GM12878 (cell line): ENCODE results near the gene C1orf50. TPM values are rescaled to one million over a fixed set of nuclear protein-coding genes. Genes with fewer than 3 reads are reported as not detected.

Experiments
- ATAC-seq: fragments of 200-7000 bp; cut with Tn5 transposase; 3 replicates; pipeline ENCODE4 v1.9.1; 2020; ENCODE audit warnings: mild to moderate bottlenecking, moderate library complexity
- BruUV-seq: library from RNA; stranded (reverse); fragments of 400-500 nt; replicated peaks from 2 replicates; lab custom pipeline; 2021; lab: Mats Ljungman, UMichigan
- CTCF ChIA-PET: fragments of 300-600 bp; sonication (Branson Sonifier 250); formaldehyde crosslinking; extraction: SDS; loops from one replicate; lab custom pipeline; 2021; ENCODE audit warnings: inconsistent platforms; lab: Yijun Ruan, JAX
- POLR2A ChIA-PET: fragments of 350-600 bp; formaldehyde crosslinking; extraction: SDS; loops from one replicate; lab custom pipeline; 2021; ENCODE audit warnings: inconsistent platforms; lab: Charles Lee
- RAD21 ChIA-PET: fragments of 300-600 bp; sonication (Branson Sonifier 250); formaldehyde crosslinking; loops from one replicate; lab custom pipeline; 2023; ENCODE audit warnings: antibody characterized with exemption; ENCODE audit not compliant: unreplicated experiment; lab: Charles Lee
- SMC1A ChIA-PET: fragments of 300-600 bp; sonication (Branson Sonifier 250); formaldehyde crosslinking; loops from one replicate; lab custom pipeline; 2023; ENCODE audit not compliant: unreplicated experiment, uncharacterized antibody; lab: Charles Lee
- DNase-seq: peaks from one replicate; pipeline ENCODE4 v3.0.0-alpha.2; 2011; ENCODE audit warnings: low read depth, low spot score
- FAIRE-seq: peaks from 3 replicates; lab custom pipeline; 2011; peaks lifted over from hg19 to GRCh38; lab: Jason Lieb, UNC
- H2AFZ ChIP-seq: 2 replicates; pipeline ENCODE4 v1.6.0; 2011; ENCODE audit warnings: low read depth, low read length, control low read depth; ENCODE audit not compliant: control insufficient read depth
- H3K27ac ChIP-seq: 2 replicates; pipeline ENCODE4 v1.5.1; 2011; ENCODE audit warnings: control low read depth; ENCODE audit not compliant: control insufficient read depth, insufficient read depth
- H3K27me3 ChIP-seq, 2 experiments: replicated peaks in 1 of 2; 2 replicates each; pipeline versions ENCODE4 v1.6.0 to v1.6.1; 2011; ENCODE audit warnings: low read length in 1 of 2; ENCODE audit not compliant: control insufficient read depth in 2 of 2, insufficient read depth in 2 of 2
- H3K36me3 ChIP-seq, 2 experiments: 2 replicates each; pipeline ENCODE4 v1.5.1; 2011; ENCODE audit warnings: low read length in 1 of 2; ENCODE audit not compliant: control insufficient read depth in 2 of 2, insufficient read depth in 2 of 2
- H3K4me1 ChIP-seq: 2 replicates; pipeline ENCODE4 v1.6.1; 2011; ENCODE audit warnings: mild to moderate bottlenecking, low read length, moderate library complexity, mixed read lengths; ENCODE audit not compliant: control insufficient read depth, insufficient read depth
- H3K4me2 ChIP-seq: 2 replicates; pipeline ENCODE4 v1.6.0; 2011; ENCODE audit warnings: control low read depth; ENCODE audit not compliant: control insufficient read depth, insufficient read depth
- H3K4me3 ChIP-seq: fragments of 200-600 bp; sonication (generic); 2 replicates; pipeline ENCODE4 v1.5.1; 2016
- H3K79me2 ChIP-seq: 2 replicates; pipeline ENCODE4 v1.6.0; 2011; ENCODE audit warnings: low read length; ENCODE audit not compliant: control insufficient read depth, insufficient read depth
- H3K9ac ChIP-seq: 2 replicates; pipeline ENCODE4 v1.8.0; 2011; ENCODE audit warnings: low read length, control low read depth, mixed read lengths; ENCODE audit not compliant: control insufficient read depth, insufficient read depth
- H3K9me3 ChIP-seq: replicated peaks from 3 replicates; pipeline ENCODE4 v1.5.1; 2011; ENCODE audit warnings: mild to moderate bottlenecking, low read length; ENCODE audit not compliant: control insufficient read depth, insufficient read depth
- H4K20me1 ChIP-seq: 2 replicates; pipeline ENCODE4 v1.6.0; 2011; ENCODE audit not compliant: control insufficient read depth, insufficient read depth
- PKNOX1 ChIP-seq: fragments of 450-650 bp; IDR thresholded peaks from 2 replicates; pipeline ENCODE4 v1.6.1; 2016; ENCODE audit warnings: mild to moderate bottlenecking
- PML ChIP-seq: IDR thresholded peaks from 2 replicates; pipeline ENCODE4 v1.6.1; 2012; ENCODE audit warnings: low read length, inconsistent platforms
- RCOR1 ChIP-seq: conservative IDR thresholded peaks from 2 replicates; pipeline ENCODE4 v1.6.1; 2012; ENCODE audit warnings: low read depth, low read length, improper control_type of control experiment
- SMARCA5 ChIP-seq: fragments of 450-650 bp; IDR thresholded peaks from 2 replicates; pipeline ENCODE4 v1.6.1; 2017; ENCODE audit warnings: mild to moderate bottlenecking
- SUZ12 ChIP-seq: fragments of 200-600 bp; sonication (generic); IDR thresholded peaks from one replicate; pipeline ENCODE4 v1.6.1; 2018; ENCODE audit warnings: antibody characterized with exemption, mild to moderate bottlenecking; ENCODE audit not compliant: unreplicated experiment
- TARDBP ChIP-seq: IDR thresholded peaks from 2 replicates; pipeline ENCODE4 v1.6.1; 2016; ENCODE audit warnings: borderline replicate concordance
- WRNIP1 ChIP-seq: IDR thresholded peaks from 2 replicates; pipeline ENCODE4 v1.6.1; 2011; ENCODE audit warnings: low read depth, low read length, improper control_type of control experiment, borderline replicate concordance
- ZNF622 ChIP-seq: fragments of 450-650 bp; IDR thresholded peaks from 2 replicates; pipeline ENCODE4 v1.6.1; 2017; ENCODE audit warnings: mild to moderate bottlenecking, inconsistent platforms
- WGBS: methylation state at CpG from one replicate; pipeline ENCODE4 v1.1.6; 2016; ENCODE audit warnings: low lambda C conversion rate; ENCODE audit not compliant: insufficient replicate concordance, insufficient coverage; ENCODE audit errors: missing lambda C conversion rate; 5-methylcytosine and 5-hydroxymethylcytosine counted together
- in situ Hi-C: fragments of 300-500 bp; cut with MboI; formaldehyde crosslinking; loops from 9 replicates; pipeline ENCODE4 v1.14.3; 2018; ENCODE audit warnings: mixed read lengths
- intact Hi-C: fragments of 100-400 bp; cut with micrococcal nuclease; formaldehyde crosslinking; loops from one replicate; pipeline ENCODE4 v1.14.2; 2022; ENCODE audit not compliant: unreplicated experiment
- polyA plus RNA-seq, 11 experiments: library from polyadenylated mRNA; depleted of rRNA in 4 of 11; unstranded in 6 of 11; stranded (reverse) in 5 of 11; fragments of >200 nt; fragmentation: Nextera tagmentation in 4 of 11; fragmentation: Illumina TruSeq in 1 of 11; extraction: Ambion mirVana in 4 of 11; extraction: Trizol in 1 of 11; gene quantifications; 1 replicate in 1 of 11; 2 replicates in 10 of 11; pipeline versions ENCODE4 v1.2.1 to v1.2.3, GENCODE V29; 2011 to 2016; ENCODE audit warnings: inconsistent platforms in 2 of 11, missing spikeins in 2 of 11, low read depth in 1 of 11
- total RNA-seq, 4 experiments: library from RNA; depleted of rRNA in 3 of 4; stranded (reverse); fragments of >200 nt in 3 of 4; fragmentation: Illumina TruSeq in 1 of 4; extraction: Trizol in 1 of 4; gene quantifications; 2 replicates each; pipeline versions ENCODE4 v1.2.1 to v1.2.3, GENCODE V29; 2013 to 2021
- TF ChIP-seq, protein P1 (sequence below): IDR thresholded peaks from 2 replicates; pipeline ENCODE4 v1.6.1; 2011; ENCODE audit warnings: borderline replicate concordance, low read depth, mild to moderate bottlenecking, moderate library complexity, low read length; ENCODE audit not compliant: insufficient read depth, poor library complexity, severe bottlenecking

Gene C1orf50
- total and polyA plus RNA-seq, 10 of the 15 experiments (the other 5 are each of a cell fraction or from before 2014, with no cell fraction given) = 1.2 to 10.7 (median 6.7) TPM

- TF ChIP-seq PML (no peak), PKNOX1 (no peak), WRNIP1 (no peak), SUZ12 (no peak)
- TF ChIP-seq, protein P1, sequence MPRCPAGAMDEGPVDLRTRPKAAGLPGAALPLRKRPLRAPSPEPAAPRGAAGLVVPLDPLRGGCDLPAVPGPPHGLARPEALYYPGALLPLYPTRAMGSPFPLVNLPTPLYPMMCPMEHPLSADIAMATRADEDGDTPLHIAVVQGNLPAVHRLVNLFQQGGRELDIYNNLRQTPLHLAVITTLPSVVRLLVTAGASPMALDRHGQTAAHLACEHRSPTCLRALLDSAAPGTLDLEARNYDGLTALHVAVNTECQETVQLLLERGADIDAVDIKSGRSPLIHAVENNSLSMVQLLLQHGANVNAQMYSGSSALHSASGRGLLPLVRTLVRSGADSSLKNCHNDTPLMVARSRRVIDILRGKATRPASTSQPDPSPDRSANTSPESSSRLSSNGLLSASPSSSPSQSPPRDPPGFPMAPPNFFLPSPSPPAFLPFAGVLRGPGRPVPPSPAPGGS = no peak
Observed at GRCh38 chr1:42793824-42794223, 26.8 kb downstream of the C1orf50 start (continued).

DNA sequence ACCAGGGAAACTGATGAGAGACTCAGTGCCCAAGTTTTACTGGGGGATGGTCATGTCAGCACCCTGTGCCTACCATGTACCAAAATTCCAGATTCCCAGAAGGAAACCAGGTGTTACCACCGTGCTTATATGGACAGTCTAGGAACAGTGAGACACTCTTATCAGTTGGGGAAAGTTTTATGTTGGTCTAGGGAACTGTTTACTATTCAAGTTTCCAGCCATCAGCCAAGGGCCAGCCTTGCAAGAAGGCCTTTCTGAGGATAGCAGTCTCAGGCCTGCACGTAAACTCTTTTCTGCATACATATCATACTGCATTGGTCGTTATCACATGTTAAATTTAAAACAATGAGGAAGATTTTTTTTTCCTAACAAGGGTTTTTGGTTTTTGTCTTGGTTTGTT is 30.4 kb downstream of the C1orf50 start:
- in situ Hi-C loops = no loop called here
- ATAC-seq = no peak
- CTCF ChIA-PET = no interaction called here

More for the DNA sequence above, 30.4 kb downstream of the C1orf50 start:
- no peaks in the 10 kb centered on the region for H3K79me2 ChIP-seq
- WGBS = 55% methylated on average over 3 of the region's 3 CpGs
- RAD21 ChIA-PET = no interaction called here
- no peak for FAIRE-seq
- H3K9ac ChIP-seq = no peak overlapping the region
- no peaks in the 10 kb centered on the region for H3K36me3 ChIP-seq
- SMC1A ChIA-PET = interaction anchor here (0.7 kb wide), 1 partner anchor 1154 kb away, joined by 3 read pairs; no protein-coding TSS in a partner anchor
- no peak overlapping the region for H3K4me3 ChIP-seq
- no TSS peak for BruUV-seq
- DNase-seq = no peak
- H4K20me1 ChIP-seq = no peaks in the 10 kb centered on the region
- POLR2A ChIA-PET = no interaction called here
- no peaks in the 10 kb centered on the region for H3K4me1 ChIP-seq
- TF ChIP-seq TARDBP (no peak), ZNF622 (no peak), RCOR1 (no peak), SMARCA5 (no peak)
- no peak overlapping the region for H3K27ac ChIP-seq
- intact Hi-C loops = no loop called here
- no peaks in the 10 kb centered on the region for H3K27me3 ChIP-seq
- no peak overlapping the region for H3K4me2 ChIP-seq
- no peaks in the 10 kb centered on the region for H3K9me3 ChIP-seq
- no peak overlapping the region for H2AFZ ChIP-seq
